Smooth muscle cell (in vitro differentiated cells): ENCODE data around the gene TOMT. TPM values are rescaled to one million over a fixed set of nuclear protein-coding genes. Genes with fewer than 3 reads are reported as not detected.

Experiments used
- DNase-seq: peaks from one replicate; lab custom pipeline; 2025; ENCODE audit not compliant: unreplicated experiment; lab: John Stamatoyannopoulos, UW
- H2AFZ ChIP-seq: fragments of 200-600 bp; sonication (generic); 2 replicates; pipeline ENCODE4 v1.6.0; 2016; ENCODE audit warnings: antibody characterized with exemption, low read depth, mild to moderate bottlenecking
- H3F3A ChIP-seq: fragments of 200-600 bp; sonication (generic); 2 replicates; pipeline ENCODE4 v1.6.0; 2017; ENCODE audit warnings: antibody characterized with exemption, low read depth
- H3K27ac ChIP-seq: fragments of 200-600 bp; sonication (generic); 2 replicates; pipeline ENCODE4 v1.5.1; 2016; ENCODE audit warnings: low read depth, mild to moderate bottlenecking
- H3K27me3 ChIP-seq: fragments of 200-600 bp; sonication (generic); 2 replicates; pipeline ENCODE4 v1.6.1; 2016; ENCODE audit warnings: low read depth, mild to moderate bottlenecking
- H3K36me3 ChIP-seq: fragments of 200-600 bp; sonication (generic); 2 replicates; pipeline ENCODE4 v1.5.1; 2016; ENCODE audit warnings: low read depth
- H3K4me1 ChIP-seq: fragments of 200-600 bp; sonication (generic); 2 replicates; pipeline ENCODE4 v1.5.1; 2016; ENCODE audit warnings: low read depth
- H3K4me2 ChIP-seq: fragments of 200-600 bp; sonication (generic); 2 replicates; pipeline ENCODE4 v1.6.0; 2016; ENCODE audit warnings: mild to moderate bottlenecking
- H3K4me3 ChIP-seq: fragments of 200-600 bp; sonication (generic); 2 replicates; pipeline ENCODE4 v1.5.1; 2016; ENCODE audit warnings: mild to moderate bottlenecking
- H3K79me2 ChIP-seq: fragments of 200-600 bp; sonication (generic); 2 replicates; pipeline ENCODE4 v1.6.0; 2016; ENCODE audit warnings: low read depth, mild to moderate bottlenecking
- H3K9ac ChIP-seq: fragments of 200-600 bp; sonication (generic); 2 replicates; pipeline ENCODE4 v1.6.0; 2016; ENCODE audit warnings: low read depth
- H3K9me3 ChIP-seq: fragments of 200-600 bp; sonication (generic); replicated peaks from 2 replicates; pipeline ENCODE4 v1.5.1; 2016; ENCODE audit warnings: low read depth
- H4K20me1 ChIP-seq: fragments of 200-600 bp; sonication (generic); 2 replicates; pipeline ENCODE4 v1.6.0; 2016; ENCODE audit warnings: low read depth
- WGBS: methylation state at CpG from one replicate; pipeline ENCODE4 v1.1.7; 2016; ENCODE audit warnings: low lambda C conversion rate; 5-methylcytosine and 5-hydroxymethylcytosine counted together
- polyA plus RNA-seq: library from polyadenylated mRNA; unstranded; fragments of >200 nt; fragmentation: Nextera tagmentation; extraction: Ambion mirVana; gene quantifications from 2 replicates; pipeline ENCODE4 v1.2.1, GENCODE V29; 2016
- total RNA-seq: library from RNA; depleted of rRNA; stranded (reverse); fragments of >200 nt; gene quantifications from 2 replicates; pipeline ENCODE4 v1.2.3, GENCODE V29; 2014
- TF ChIP-seq, protein P1 (sequence below): fragments of 200-600 bp; sonication (generic); IDR thresholded peaks from 2 replicates; pipeline ENCODE4 v1.5.1; 2017; ENCODE audit warnings: borderline replicate concordance, mild to moderate bottlenecking, antibody characterized with exemption; ENCODE audit not compliant: insufficient read depth, poor library complexity, severe bottlenecking

The TOMT gene
- total and polyA plus RNA-seq, 2 experiments from 2014 or later: not detected

- H3K36me3 ChIP-seq: no peaks in the 10 kb centered on the region
- no peak overlapping the region for H3K4me2 ChIP-seq
- 89% methylated on average over 14 of the region's 14 CpGs for WGBS
- H3K27ac ChIP-seq: no peak overlapping the region
- DNase-seq: no peak
- TF ChIP-seq, protein P1, sequence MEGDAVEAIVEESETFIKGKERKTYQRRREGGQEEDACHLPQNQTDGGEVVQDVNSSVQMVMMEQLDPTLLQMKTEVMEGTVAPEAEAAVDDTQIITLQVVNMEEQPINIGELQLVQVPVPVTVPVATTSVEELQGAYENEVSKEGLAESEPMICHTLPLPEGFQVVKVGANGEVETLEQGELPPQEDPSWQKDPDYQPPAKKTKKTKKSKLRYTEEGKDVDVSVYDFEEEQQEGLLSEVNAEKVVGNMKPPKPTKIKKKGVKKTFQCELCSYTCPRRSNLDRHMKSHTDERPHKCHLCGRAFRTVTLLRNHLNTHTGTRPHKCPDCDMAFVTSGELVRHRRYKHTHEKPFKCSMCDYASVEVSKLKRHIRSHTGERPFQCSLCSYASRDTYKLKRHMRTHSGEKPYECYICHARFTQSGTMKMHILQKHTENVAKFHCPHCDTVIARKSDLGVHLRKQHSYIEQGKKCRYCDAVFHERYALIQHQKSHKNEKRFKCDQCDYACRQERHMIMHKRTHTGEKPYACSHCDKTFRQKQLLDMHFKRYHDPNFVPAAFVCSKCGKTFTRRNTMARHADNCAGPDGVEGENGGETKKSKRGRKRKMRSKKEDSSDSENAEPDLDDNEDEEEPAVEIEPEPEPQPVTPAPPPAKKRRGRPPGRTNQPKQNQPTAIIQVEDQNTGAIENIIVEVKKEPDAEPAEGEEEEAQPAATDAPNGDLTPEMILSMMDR: no peak
- H3K4me3 ChIP-seq: no peak overlapping the region
- peaks cover 17% of the 10 kb centered on the region for H3K27me3 ChIP-seq
- no peak overlapping the region for H2AFZ ChIP-seq
- no peaks in the 10 kb centered on the region for H3K79me2 ChIP-seq
- no peaks in the 10 kb centered on the region for H3K9me3 ChIP-seq
- H3K9ac ChIP-seq: no peak overlapping the region
- no peaks in the 10 kb centered on the region for H3K4me1 ChIP-seq
- H4K20me1 ChIP-seq: no peaks in the 10 kb centered on the region
- no peaks in the 10 kb centered on the region for H3F3A ChIP-seq
These were observed 30.4 kb downstream of the TOMT start for GRCh38 chr11:72135891-72136683.

GRCh38 chr11:72136684-72137262 is 31.0 kb downstream of the TOMT start:
- 100% methylated on average over 4 of the region's 4 CpGs for WGBS
- no peak overlapping the region for H3K27ac ChIP-seq
- no peaks in the 10 kb centered on the region for H3F3A ChIP-seq
- no peak overlapping the region for H3K9ac ChIP-seq
- peaks cover 13% of the 10 kb centered on the region for H3K27me3 ChIP-seq
- no peak for DNase-seq
- H3K79me2 ChIP-seq: no peaks in the 10 kb centered on the region
- no peaks in the 10 kb centered on the region for H3K9me3 ChIP-seq
- no peaks in the 10 kb centered on the region for H4K20me1 ChIP-seq
- no peaks in the 10 kb centered on the region for H3K36me3 ChIP-seq
- H2AFZ ChIP-seq: no peak overlapping the region
- TF ChIP-seq, protein P1: no peak
- H3K4me2 ChIP-seq: no peak overlapping the region
- no peaks in the 10 kb centered on the region for H3K4me1 ChIP-seq
- H3K4me3 ChIP-seq: no peak overlapping the region

GRCh38 chr11:72138821-72139390 is 33.2 kb downstream of the TOMT start:
- Histone ChIP-seq H3K27me3 (no peaks in the 10 kb centered on the region), H3F3A (no peaks in the 10 kb centered on the region)

More at GRCh38 chr11:72138821-72139390, 33.2 kb downstream of the TOMT start:
- H3K4me3 ChIP-seq: no peak overlapping the region
- 89% methylated on average over 12 of the region's 12 CpGs for WGBS
- no peaks in the 10 kb centered on the region for H3K4me1 ChIP-seq
- H4K20me1 ChIP-seq: no peaks in the 10 kb centered on the region
- DNase-seq: no peak
- no peaks in the 10 kb centered on the region for H3K79me2 ChIP-seq
- no peak overlapping the region for H3K4me2 ChIP-seq
- TF ChIP-seq, protein P1: no peak
- H3K36me3 ChIP-seq: no peaks in the 10 kb centered on the region
- no peak overlapping the region for H3K27ac ChIP-seq
- H3K9ac ChIP-seq: no peak overlapping the region
- no peaks in the 10 kb centered on the region for H3K9me3 ChIP-seq
- no peak overlapping the region for H2AFZ ChIP-seq
